ENCODE data around the gene GRWD1.

GRCh38 chr19:48484931-48485612 is 39.3 kb downstream of the GRWD1 start:
- no peak for TF ChIP-seq POLR2AphosphoS5 (IDR thresholded peaks at IDR 0.05; ENCODE audit: borderline replicate concordance, low read depth, low read length)
- TF ChIP-seq EZH2 (IDR thresholded peaks at IDR 0.05) = no peak
- no peak for TF ChIP-seq FOXP2 (optimal IDR thresholded peaks at IDR 0.05; ENCODE audit: control extremely low read depth, extremely low read length, insufficient read depth)

All from SK-N-MC (cell line).